Neutrophil (primary cell): ENCODE measurements around the gene ALOXE3.

Experiments
- H3K27ac ChIP-seq: fragments of 200-600 bp; sonication (generic); 2 replicates; pipeline ENCODE4 v1.5.1; 2016; ENCODE audit warnings: mild to moderate bottlenecking, moderate library complexity
- H3K27me3 ChIP-seq: fragments of 200-600 bp; sonication (generic); 2 replicates; pipeline ENCODE4 v1.6.0; 2016; ENCODE audit warnings: mild to moderate bottlenecking
- H3K36me3 ChIP-seq: fragments of 200-600 bp; sonication (generic); 2 replicates; pipeline ENCODE4 v1.5.1; 2017
- H3K4me1 ChIP-seq, 2 experiments: fragments of 200-600 bp in 1 of 2; sonication (generic) in 1 of 2; 1 replicate in 1 of 2; 2 replicates in 1 of 2; pipeline versions ENCODE4 v1.5.1 to v1.6.1; 2013 to 2016; ENCODE audit warnings: low read depth in 1 of 2, low read length in 1 of 2, mild to moderate bottlenecking in 1 of 2, moderate library complexity in 1 of 2; ENCODE audit not compliant: control insufficient read depth in 1 of 2, insufficient read depth in 1 of 2
- H3K4me3 ChIP-seq, 2 experiments: fragments of 200-600 bp in 1 of 2; sonication (generic) in 1 of 2; 1 replicate in 1 of 2; 2 replicates in 1 of 2; pipeline ENCODE4 v1.5.1; 2013 to 2016; ENCODE audit warnings: low read depth in 1 of 2, low read length in 1 of 2, mild to moderate bottlenecking in 1 of 2, moderate library complexity in 1 of 2
- H3K9me3 ChIP-seq: fragments of 200-600 bp; sonication (generic); 2 replicates; pipeline ENCODE4 v1.5.1; 2016
- TF ChIP-seq, protein P1 (sequence below): fragments of 200-600 bp; sonication (generic); IDR thresholded peaks from 2 replicates; pipeline ENCODE4 v1.5.1; 2016; ENCODE audit warnings: antibody characterized with exemption

ALOXE3 gene

DNA sequence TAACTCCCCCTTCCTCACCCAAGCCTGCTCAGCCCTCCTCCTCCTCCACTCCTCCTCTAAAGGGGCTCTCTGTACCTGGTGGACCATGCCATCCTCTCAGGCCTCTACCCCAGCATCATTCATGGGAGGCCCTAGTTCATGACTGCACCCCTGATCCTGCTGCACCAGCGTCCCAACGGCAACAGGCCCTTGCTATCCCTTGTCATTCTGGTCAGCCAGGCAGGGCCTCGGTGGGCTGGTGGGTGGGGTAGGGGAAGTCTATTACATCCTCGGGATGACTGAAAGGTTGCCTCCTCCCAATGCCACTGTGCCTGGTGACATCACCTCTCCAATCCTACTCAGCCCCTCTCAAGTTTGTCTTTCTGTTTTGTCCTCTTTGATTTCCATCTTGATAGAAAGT lies 50.5 kb downstream of the ALOXE3 start:
- H3K4me3 ChIP-seq = no peak overlapping the region
- TF ChIP-seq, protein P1, sequence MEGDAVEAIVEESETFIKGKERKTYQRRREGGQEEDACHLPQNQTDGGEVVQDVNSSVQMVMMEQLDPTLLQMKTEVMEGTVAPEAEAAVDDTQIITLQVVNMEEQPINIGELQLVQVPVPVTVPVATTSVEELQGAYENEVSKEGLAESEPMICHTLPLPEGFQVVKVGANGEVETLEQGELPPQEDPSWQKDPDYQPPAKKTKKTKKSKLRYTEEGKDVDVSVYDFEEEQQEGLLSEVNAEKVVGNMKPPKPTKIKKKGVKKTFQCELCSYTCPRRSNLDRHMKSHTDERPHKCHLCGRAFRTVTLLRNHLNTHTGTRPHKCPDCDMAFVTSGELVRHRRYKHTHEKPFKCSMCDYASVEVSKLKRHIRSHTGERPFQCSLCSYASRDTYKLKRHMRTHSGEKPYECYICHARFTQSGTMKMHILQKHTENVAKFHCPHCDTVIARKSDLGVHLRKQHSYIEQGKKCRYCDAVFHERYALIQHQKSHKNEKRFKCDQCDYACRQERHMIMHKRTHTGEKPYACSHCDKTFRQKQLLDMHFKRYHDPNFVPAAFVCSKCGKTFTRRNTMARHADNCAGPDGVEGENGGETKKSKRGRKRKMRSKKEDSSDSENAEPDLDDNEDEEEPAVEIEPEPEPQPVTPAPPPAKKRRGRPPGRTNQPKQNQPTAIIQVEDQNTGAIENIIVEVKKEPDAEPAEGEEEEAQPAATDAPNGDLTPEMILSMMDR = no peak
- H3K36me3 ChIP-seq = no peaks in the 10 kb centered on the region
- H3K27ac ChIP-seq = no peak overlapping the region
- H3K27me3 ChIP-seq = peaks cover 78% of the 10 kb centered on the region
- peaks cover 8 to 17% of the 10 kb centered on the region in 2 experiments for H3K4me1 ChIP-seq
- no peaks in the 10 kb centered on the region for H3K9me3 ChIP-seq

DNA sequence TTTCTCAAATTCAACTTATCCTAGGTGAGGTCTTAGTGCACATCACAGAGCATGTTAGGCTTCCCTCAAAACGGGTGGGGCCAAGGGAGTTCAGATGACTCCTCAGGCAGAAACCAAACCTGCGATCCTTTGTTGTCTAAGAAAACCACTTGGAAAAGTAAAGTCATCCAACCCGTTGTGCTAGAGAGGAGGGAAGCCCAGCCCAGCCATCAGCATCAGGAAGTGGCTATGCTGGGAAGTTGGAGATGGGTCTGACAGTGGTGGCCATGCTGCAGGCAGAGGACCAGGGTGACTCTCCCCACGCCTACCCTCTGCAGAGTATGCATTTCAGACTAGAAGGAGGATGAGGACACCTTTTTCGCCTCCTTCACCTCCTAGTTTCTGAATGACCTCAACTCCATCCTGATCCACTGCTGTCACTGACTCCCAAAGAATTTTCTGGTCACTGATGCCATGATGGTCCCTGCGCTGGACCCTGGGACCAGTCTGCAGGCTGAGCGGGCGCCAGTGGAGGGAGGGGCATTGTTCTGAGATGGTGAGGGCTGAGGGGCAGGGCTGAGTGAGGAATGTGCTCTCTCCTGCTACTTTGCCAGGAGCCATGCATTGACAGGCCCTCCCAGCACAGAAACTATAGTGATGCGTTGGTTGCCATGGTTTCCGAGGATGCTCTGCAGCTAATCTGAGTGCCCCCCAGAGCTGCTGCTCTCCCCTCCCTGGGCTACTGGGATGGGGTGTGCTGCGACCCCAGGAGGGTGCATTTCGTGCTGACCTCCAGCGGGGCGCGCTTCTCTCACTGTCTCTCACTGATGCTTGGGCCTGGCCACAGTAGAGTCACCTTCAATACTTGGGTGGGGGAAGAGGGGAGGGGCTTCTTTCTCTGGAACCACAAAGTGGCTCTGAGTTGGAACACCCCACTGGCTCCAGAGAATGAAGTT lies 51.2 kb downstream of the ALOXE3 start:
- peaks cover 78% of the 10 kb centered on the region for H3K27me3 ChIP-seq
- H3K9me3 ChIP-seq = no peaks in the 10 kb centered on the region
- H3K36me3 ChIP-seq = no peaks in the 10 kb centered on the region
- peaks cover 8 to 16% of the 10 kb centered on the region in 2 experiments for H3K4me1 ChIP-seq
- no peak overlapping the region for H3K27ac ChIP-seq
- TF ChIP-seq, protein P1 = no peak
- H3K4me3 ChIP-seq = no peak overlapping the region

- Histone ChIP-seq H3K9me3 (no peaks in the 10 kb centered on the region), H3K4me1 (peaks cover 8 to 12% of the 10 kb centered on the region in 2 experiments), H3K36me3 (no peaks in the 10 kb centered on the region), H3K4me3 (no peak overlapping the region), H3K27ac (no peak overlapping the region), H3K27me3 (peaks cover 83% of the 10 kb centered on the region)
- TF ChIP-seq, protein P1 = no peak
These were observed 53.7 kb downstream of the ALOXE3 start for GRCh38 chr17:8064561-8065019.

GRCh38 chr17:8063761-8064534 lies 54.4 kb downstream of the ALOXE3 start:
- no peaks in the 10 kb centered on the region for H3K9me3 ChIP-seq
- peaks cover 2 to 6% of the 10 kb centered on the region in 2 experiments for H3K4me1 ChIP-seq
- no peak overlapping the region for H3K4me3 ChIP-seq
- no peaks in the 10 kb centered on the region for H3K36me3 ChIP-seq
- H3K27me3 ChIP-seq = peaks cover 89% of the 10 kb centered on the region
- TF ChIP-seq, protein P1 = no peak
- H3K27ac ChIP-seq = no peak overlapping the region

- H3K27ac ChIP-seq = no peak overlapping the region
- peaks cover 0 to 2% of the 10 kb centered on the region in 2 experiments for H3K4me1 ChIP-seq
- TF ChIP-seq, protein P1 = no peak
- H3K27me3 ChIP-seq = peaks cover 99% of the 10 kb centered on the region
- H3K4me3 ChIP-seq = no peak overlapping the region
- no peaks in the 10 kb centered on the region for H3K36me3 ChIP-seq
- H3K9me3 ChIP-seq = no peaks in the 10 kb centered on the region
These were observed 55.4 kb downstream of the ALOXE3 start for GRCh38 chr17:8062807-8063483.
